ENCODE data around the gene SSTR5.
"Not testable (repeated sequence)": the region's sequence is repeated elsewhere in the genome, so short reads cannot be mapped to it uniquely, and the experiment has no call there.

DNA sequence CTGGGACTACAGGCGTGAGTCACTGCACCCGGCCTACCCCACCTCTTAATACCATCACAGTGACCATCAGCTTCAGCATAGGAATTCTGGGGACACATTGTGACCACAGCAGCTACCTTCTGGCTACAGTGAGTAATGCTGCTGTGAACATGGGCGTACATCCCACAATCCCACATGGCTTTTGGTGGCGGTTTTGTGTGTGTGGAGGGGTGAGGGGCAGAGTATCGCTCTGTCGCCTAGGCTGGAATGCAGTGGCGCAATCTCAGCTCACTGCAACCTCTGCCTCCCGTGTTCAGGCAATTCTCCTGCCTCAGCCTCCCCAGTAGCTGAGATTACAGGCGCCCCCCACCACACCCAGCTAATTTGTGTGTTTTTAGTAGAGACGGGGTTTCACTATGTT lies 13.9 kb downstream of the SSTR5 start:
- TF ChIP-seq EZH2 (IDR thresholded peaks at IDR 0.05; ENCODE audit: borderline replicate concordance); EZH2phosphoT487 (IDR thresholded peaks at IDR 0.05; ENCODE audit: low read depth, severe bottlenecking, unreplicated experiment): not testable (repeated sequence)
- TF ChIP-seq, protein P1, sequence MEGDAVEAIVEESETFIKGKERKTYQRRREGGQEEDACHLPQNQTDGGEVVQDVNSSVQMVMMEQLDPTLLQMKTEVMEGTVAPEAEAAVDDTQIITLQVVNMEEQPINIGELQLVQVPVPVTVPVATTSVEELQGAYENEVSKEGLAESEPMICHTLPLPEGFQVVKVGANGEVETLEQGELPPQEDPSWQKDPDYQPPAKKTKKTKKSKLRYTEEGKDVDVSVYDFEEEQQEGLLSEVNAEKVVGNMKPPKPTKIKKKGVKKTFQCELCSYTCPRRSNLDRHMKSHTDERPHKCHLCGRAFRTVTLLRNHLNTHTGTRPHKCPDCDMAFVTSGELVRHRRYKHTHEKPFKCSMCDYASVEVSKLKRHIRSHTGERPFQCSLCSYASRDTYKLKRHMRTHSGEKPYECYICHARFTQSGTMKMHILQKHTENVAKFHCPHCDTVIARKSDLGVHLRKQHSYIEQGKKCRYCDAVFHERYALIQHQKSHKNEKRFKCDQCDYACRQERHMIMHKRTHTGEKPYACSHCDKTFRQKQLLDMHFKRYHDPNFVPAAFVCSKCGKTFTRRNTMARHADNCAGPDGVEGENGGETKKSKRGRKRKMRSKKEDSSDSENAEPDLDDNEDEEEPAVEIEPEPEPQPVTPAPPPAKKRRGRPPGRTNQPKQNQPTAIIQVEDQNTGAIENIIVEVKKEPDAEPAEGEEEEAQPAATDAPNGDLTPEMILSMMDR (IDR thresholded peaks at IDR 0.05; ENCODE audit: poor library complexity) = not testable (repeated sequence)

Measured in hepatocyte (in vitro differentiated cells).